K562 (cell line): Measurements from ENCODE around the gene VPS26A. TPM values are rescaled to one million over a fixed set of nuclear protein-coding genes. Genes with fewer than 3 reads are reported as not detected.

ENCODE experiments used
- ARNT ChIP-seq, 2 experiments: fragments of 450-650 bp; IDR thresholded peaks; 2 replicates each; pipeline ENCODE4 v1.6.1; 2016; ENCODE audit warnings: mild to moderate bottlenecking in 1 of 2
- BACH1 ChIP-seq: fragments of 200-800 bp; sonication (Bioruptor generic); IDR thresholded peaks from 2 replicates; pipeline ENCODE4 v1.6.1; 2016; ENCODE audit warnings: missing genetic modification characterization, missing compliant biosample characterization
- EP400 ChIP-seq: fragments of 450-650 bp; IDR thresholded peaks from 2 replicates; pipeline ENCODE4 v1.6.1; 2017; ENCODE audit warnings: antibody characterized with exemption, mild to moderate bottlenecking, moderate library complexity
- FOXK1 ChIP-seq: sonication (generic); formaldehyde crosslinking; IDR thresholded peaks from 2 replicates; pipeline ENCODE4 v1.8.0; 2022; ENCODE audit warnings: missing genetic modification reagents, mild to moderate bottlenecking, borderline replicate concordance
- HDGF ChIP-seq: fragments of 450-650 bp; IDR thresholded peaks from 2 replicates; pipeline ENCODE4 v1.6.1; 2016
- KDM4B ChIP-seq, 2 experiments: fragments of 450-650 bp in 1 of 2; sonication (generic) in 1 of 2; IDR thresholded peaks; 2 replicates each; pipeline ENCODE4 v1.6.1; 2016 to 2017; ENCODE audit warnings: borderline replicate concordance in 2 of 2, antibody characterized with exemption in 1 of 2, low read depth in 1 of 2, mild to moderate bottlenecking in 1 of 2
- MCM7 ChIP-seq, 2 experiments: fragments of 450-650 bp; IDR thresholded peaks; 2 replicates each; pipeline ENCODE4 v1.6.1; 2016 to 2018
- PHF21A ChIP-seq: fragments of 450-650 bp; IDR thresholded peaks from 2 replicates; pipeline ENCODE4 v1.6.1; 2017; ENCODE audit warnings: low read depth, borderline replicate concordance
- POLR2AphosphoS2 ChIP-seq: IDR thresholded peaks from 2 replicates; pipeline ENCODE4 v1.6.1; 2012; ENCODE audit warnings: low read length, improper control_type of control experiment
- SMARCC2 ChIP-seq: fragments of 450-650 bp; IDR thresholded peaks from 2 replicates; pipeline ENCODE4 v1.6.1; 2017; ENCODE audit warnings: antibody characterized with exemption, moderate library complexity, mild to moderate bottlenecking, low read depth
- SRSF7 ChIP-seq: fragments of 200-400 bp; formaldehyde crosslinking; optimal IDR thresholded peaks from 2 replicates; pipeline ENCODE3; 2017; ENCODE audit warnings: mild to moderate bottlenecking, low read depth, low read length
- TBP ChIP-seq: optimal IDR thresholded peaks from 2 replicates; pipeline ENCODE3; 2011; ENCODE audit warnings: low read depth, low read length, improper control_type of control experiment
- TCF7L2 ChIP-seq: fragments of 150-350 bp; IDR thresholded peaks from 2 replicates; pipeline ENCODE4 v1.6.1; 2016; ENCODE audit warnings: low read depth, mild to moderate bottlenecking, low read length, moderate library complexity
- ZNF134 ChIP-seq: fragments of 250-450 bp; sonication (Bioruptor Pico); conservative IDR thresholded peaks from 2 replicates; pipeline ENCODE4 v1.4.0; 2020
- ZNF165 ChIP-seq: fragments of 250-450 bp; sonication (Bioruptor Pico); IDR thresholded peaks from 2 replicates; pipeline ENCODE4 v1.4.0; 2020; ENCODE audit warnings: borderline replicate concordance
- ZNF354B ChIP-seq: fragments of 250-450 bp; sonication (Bioruptor Pico); IDR thresholded peaks from 2 replicates; pipeline ENCODE4 v1.4.0; 2020
- ZNF586 ChIP-seq: fragments of 450-650 bp; formaldehyde crosslinking; conservative IDR thresholded peaks from 2 replicates; pipeline ENCODE4 v1.4.0; 2020; ENCODE audit warnings: mild to moderate bottlenecking, moderate library complexity
- polyA plus RNA-seq, 8 experiments: library from polyadenylated mRNA; depleted of rRNA in 4 of 8; stranded (reverse) in 5 of 8; unstranded in 3 of 8; fragments of >200 nt; fragmentation: Nextera tagmentation in 2 of 8; fragmentation: Illumina TruSeq in 1 of 8; extraction: Ambion mirVana in 2 of 8; extraction: Trizol in 1 of 8; gene quantifications; 2 replicates each; pipeline versions ENCODE4 v1.2.1 to v1.2.3, GENCODE V29; 2011 to 2014; ENCODE audit warnings: inconsistent platforms in 1 of 8, missing spikeins in 1 of 8
- total RNA-seq, 7 experiments: library from RNA; depleted of rRNA in 6 of 7; stranded (reverse); fragments of >200 nt in 6 of 7; fragmentation: Illumina TruSeq in 2 of 7; extraction: Trizol in 2 of 7; gene quantifications; 2 replicates each; pipeline versions ENCODE4 v1.2.1 to v1.2.3, GENCODE V29; 2011 to 2021; ENCODE audit warnings: low replicate concordance in 1 of 7
- TF ChIP-seq, protein P1 (sequence below), 3 experiments: IDR thresholded peaks in 2 of 3; conservative IDR thresholded peaks in 1 of 3; 2 replicates each; pipeline ENCODE4 v1.5.1; 2011 to 2012; ENCODE audit warnings: low read length in 3 of 3, mild to moderate bottlenecking in 3 of 3, control low read depth in 2 of 3, improper control_type of control experiment in 1 of 3, inconsistent platforms in 1 of 3, low read depth in 1 of 3, mixed read lengths in 1 of 3, moderate library complexity in 1 of 3; ENCODE audit not compliant: insufficient read depth in 2 of 3
- TF ChIP-seq, protein P2 (sequence below): fragments of 250-450 bp; sonication (Bioruptor Pico); IDR thresholded peaks from 2 replicates; pipeline ENCODE4 v1.4.0; 2020; ENCODE audit warnings: mild to moderate bottlenecking, moderate library complexity, borderline replicate concordance
- TF ChIP-seq, protein P3 (sequence below): sonication (generic); formaldehyde crosslinking; IDR thresholded peaks from 2 replicates; pipeline ENCODE4 v1.8.0; 2022; ENCODE audit warnings: mild to moderate bottlenecking, missing genetic modification reagents

The VPS26A gene
- total and polyA plus RNA-seq, 9 of the 15 experiments (the other 6 are each of a cell fraction or from before 2014, with no cell fraction given) = 47.1 to 137 (median 69.3) TPM

DNA sequence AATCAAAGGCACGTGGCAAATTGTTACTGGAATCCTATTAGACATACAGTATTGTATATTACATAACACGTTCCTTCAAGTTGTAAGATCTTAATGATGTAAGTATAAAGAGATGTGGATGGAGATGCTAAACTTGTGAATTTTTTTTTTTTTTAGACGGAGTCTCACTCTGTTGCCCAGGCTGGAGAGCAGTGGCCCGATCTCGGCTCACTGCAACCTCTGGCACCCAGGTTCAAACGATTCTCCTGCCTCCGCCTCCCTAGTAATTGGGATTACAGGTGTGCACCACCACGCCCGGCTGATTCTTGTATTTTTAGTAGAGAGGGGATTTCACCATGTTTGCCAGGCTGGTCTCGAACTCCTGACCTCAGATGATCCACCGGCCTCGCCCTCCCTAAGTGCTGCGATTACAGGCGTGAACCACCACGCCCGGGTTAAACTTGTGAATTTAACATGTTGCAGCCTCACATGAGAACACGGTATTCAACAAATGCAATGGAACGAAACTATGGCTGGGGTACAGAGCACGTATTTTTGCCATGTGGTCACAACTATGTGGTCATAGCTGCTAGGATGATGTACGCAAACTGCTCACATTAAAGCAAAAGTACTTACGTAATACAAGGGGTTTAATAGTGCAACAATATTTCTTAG lies 55.2 kb downstream of the VPS26A start (continued):
- TF ChIP-seq, protein P1, sequence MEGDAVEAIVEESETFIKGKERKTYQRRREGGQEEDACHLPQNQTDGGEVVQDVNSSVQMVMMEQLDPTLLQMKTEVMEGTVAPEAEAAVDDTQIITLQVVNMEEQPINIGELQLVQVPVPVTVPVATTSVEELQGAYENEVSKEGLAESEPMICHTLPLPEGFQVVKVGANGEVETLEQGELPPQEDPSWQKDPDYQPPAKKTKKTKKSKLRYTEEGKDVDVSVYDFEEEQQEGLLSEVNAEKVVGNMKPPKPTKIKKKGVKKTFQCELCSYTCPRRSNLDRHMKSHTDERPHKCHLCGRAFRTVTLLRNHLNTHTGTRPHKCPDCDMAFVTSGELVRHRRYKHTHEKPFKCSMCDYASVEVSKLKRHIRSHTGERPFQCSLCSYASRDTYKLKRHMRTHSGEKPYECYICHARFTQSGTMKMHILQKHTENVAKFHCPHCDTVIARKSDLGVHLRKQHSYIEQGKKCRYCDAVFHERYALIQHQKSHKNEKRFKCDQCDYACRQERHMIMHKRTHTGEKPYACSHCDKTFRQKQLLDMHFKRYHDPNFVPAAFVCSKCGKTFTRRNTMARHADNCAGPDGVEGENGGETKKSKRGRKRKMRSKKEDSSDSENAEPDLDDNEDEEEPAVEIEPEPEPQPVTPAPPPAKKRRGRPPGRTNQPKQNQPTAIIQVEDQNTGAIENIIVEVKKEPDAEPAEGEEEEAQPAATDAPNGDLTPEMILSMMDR (IDR thresholded peaks at IDR 0.05 in 2 of 3, conservative IDR thresholded peaks at IDR 0.05 in 1 of 3; ENCODE audit: insufficient read depth in 2 of 3, low read depth in 1 of 3, low read length in 3 of 3) = no peak
- TF ChIP-seq, protein P2, sequence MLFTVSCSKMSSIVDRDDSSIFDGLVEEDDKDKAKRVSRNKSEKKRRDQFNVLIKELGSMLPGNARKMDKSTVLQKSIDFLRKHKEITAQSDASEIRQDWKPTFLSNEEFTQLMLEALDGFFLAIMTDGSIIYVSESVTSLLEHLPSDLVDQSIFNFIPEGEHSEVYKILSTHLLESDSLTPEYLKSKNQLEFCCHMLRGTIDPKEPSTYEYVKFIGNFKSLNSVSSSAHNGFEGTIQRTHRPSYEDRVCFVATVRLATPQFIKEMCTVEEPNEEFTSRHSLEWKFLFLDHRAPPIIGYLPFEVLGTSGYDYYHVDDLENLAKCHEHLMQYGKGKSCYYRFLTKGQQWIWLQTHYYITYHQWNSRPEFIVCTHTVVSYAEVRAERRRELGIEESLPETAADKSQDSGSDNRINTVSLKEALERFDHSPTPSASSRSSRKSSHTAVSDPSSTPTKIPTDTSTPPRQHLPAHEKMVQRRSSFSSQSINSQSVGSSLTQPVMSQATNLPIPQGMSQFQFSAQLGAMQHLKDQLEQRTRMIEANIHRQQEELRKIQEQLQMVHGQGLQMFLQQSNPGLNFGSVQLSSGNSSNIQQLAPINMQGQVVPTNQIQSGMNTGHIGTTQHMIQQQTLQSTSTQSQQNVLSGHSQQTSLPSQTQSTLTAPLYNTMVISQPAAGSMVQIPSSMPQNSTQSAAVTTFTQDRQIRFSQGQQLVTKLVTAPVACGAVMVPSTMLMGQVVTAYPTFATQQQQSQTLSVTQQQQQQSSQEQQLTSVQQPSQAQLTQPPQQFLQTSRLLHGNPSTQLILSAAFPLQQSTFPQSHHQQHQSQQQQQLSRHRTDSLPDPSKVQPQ (CRISPR knock-in tag) = no peak
- TF ChIP-seq EP400 (no peak), SMARCC2 (no peak), ZNF165 (CRISPR knock-in tag) (no peak), ZNF354B (CRISPR knock-in tag) (no peak), ZNF134 (no peak), SRSF7 (no peak), FOXK1 (CRISPR knock-in tag) (peak; percentile 61; the same call in 1 of the 2 replicates), MCM7 (IDR thresholded peaks at IDR 0.05) (no peak), HDGF (no peak; the same call in 1 of the 2 replicates), TCF7L2 (no peak), TBP (no peak), ARNT (IDR thresholded peaks at IDR 0.05) (no peak), BACH1 (tag) (no peak), POLR2AphosphoS2 (no peak), PHF21A (no peak), KDM4B (IDR thresholded peaks at IDR 0.05; ENCODE audit: borderline replicate concordance in 2 of 2, low read depth in 1 of 2) (peak in 1 of 2 experiments; percentile 9; a peak in 1 of 4 replicates), ZNF586 (CRISPR knock-in tag) (no peak)
- TF ChIP-seq, protein P3, sequence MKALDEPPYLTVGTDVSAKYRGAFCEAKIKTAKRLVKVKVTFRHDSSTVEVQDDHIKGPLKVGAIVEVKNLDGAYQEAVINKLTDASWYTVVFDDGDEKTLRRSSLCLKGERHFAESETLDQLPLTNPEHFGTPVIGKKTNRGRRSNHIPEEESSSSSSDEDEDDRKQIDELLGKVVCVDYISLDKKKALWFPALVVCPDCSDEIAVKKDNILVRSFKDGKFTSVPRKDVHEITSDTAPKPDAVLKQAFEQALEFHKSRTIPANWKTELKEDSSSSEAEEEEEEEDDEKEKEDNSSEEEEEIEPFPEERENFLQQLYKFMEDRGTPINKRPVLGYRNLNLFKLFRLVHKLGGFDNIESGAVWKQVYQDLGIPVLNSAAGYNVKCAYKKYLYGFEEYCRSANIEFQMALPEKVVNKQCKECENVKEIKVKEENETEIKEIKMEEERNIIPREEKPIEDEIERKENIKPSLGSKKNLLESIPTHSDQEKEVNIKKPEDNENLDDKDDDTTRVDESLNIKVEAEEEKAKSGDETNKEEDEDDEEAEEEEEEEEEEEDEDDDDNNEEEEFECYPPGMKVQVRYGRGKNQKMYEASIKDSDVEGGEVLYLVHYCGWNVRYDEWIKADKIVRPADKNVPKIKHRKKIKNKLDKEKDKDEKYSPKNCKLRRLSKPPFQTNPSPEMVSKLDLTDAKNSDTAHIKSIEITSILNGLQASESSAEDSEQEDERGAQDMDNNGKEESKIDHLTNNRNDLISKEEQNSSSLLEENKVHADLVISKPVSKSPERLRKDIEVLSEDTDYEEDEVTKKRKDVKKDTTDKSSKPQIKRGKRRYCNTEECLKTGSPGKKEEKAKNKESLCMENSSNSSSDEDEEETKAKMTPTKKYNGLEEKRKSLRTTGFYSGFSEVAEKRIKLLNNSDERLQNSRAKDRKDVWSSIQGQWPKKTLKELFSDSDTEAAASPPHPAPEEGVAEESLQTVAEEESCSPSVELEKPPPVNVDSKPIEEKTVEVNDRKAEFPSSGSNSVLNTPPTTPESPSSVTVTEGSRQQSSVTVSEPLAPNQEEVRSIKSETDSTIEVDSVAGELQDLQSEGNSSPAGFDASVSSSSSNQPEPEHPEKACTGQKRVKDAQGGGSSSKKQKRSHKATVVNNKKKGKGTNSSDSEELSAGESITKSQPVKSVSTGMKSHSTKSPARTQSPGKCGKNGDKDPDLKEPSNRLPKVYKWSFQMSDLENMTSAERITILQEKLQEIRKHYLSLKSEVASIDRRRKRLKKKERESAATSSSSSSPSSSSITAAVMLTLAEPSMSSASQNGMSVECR (CRISPR knock-in tag) = no peak
